ENCODE measurements around the gene SPTLC2.
"Not testable (repeated sequence)": the region's sequence is repeated elsewhere in the genome, so short reads cannot be mapped to it uniquely, and the experiment has no call there.

Gene SPTLC2

DNA sequence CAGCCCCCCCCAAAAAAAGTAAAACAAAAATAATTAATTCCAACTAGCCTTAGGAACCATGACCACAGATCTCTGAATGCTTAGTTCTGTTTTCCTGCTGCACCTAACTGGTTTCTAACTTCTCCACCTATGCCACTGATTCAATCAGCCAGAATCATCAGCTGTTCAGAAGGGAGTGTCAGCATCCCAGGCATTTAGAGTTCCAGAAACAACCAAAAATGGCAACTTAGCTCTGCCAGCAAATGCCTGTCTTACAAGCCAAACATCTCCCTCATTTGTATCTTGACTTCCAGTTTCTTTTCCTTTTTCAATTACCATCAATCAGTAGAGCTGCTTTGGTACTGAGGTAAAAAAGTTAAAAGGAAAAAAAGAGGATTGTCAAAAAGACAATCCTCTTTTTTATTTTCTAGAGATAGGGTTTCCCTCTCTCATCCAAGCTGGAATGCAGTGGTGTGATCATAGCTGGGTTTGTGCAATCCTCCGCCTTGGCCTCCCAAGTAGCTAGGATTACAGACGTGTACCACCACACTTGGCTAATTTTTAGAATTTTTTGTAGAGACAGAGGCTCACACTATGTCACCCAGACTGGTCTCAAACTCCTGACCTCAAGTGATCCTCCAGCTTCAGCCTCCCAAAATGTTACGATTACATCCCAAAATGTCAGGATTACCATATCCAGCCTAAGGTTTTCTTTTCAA is 72.7 kb downstream of the SPTLC2 start:
- TF ChIP-seq, protein P1, sequence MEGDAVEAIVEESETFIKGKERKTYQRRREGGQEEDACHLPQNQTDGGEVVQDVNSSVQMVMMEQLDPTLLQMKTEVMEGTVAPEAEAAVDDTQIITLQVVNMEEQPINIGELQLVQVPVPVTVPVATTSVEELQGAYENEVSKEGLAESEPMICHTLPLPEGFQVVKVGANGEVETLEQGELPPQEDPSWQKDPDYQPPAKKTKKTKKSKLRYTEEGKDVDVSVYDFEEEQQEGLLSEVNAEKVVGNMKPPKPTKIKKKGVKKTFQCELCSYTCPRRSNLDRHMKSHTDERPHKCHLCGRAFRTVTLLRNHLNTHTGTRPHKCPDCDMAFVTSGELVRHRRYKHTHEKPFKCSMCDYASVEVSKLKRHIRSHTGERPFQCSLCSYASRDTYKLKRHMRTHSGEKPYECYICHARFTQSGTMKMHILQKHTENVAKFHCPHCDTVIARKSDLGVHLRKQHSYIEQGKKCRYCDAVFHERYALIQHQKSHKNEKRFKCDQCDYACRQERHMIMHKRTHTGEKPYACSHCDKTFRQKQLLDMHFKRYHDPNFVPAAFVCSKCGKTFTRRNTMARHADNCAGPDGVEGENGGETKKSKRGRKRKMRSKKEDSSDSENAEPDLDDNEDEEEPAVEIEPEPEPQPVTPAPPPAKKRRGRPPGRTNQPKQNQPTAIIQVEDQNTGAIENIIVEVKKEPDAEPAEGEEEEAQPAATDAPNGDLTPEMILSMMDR (IDR thresholded peaks at IDR 0.05; ENCODE audit: low read depth, low read length, missing control alignments): no peak
- DNase-seq (ENCODE audit: extremely low read depth, low read depth): no peak
- no peak overlapping the region for H3K4me3 ChIP-seq (replicated peaks; ENCODE audit: low read depth, low read length)

DNA sequence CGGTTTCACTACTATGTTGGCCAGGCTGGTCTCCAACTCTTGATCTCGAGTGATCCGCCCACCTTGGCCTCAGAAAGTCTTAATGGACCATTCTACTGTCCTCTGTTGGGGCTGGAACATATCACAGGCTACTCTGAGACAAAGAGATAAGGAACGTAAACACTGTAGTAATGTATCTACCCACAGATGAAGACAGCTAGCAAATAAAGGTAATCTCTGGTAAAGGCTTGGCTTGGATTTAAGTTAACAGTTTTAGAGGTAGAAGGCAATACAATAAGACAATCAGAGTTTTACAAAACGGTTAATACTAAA is 73.2 kb downstream of the SPTLC2 start:
- H3K4me3 ChIP-seq (replicated peaks; ENCODE audit: low read depth, low read length): no peak overlapping the region
- no peak for DNase-seq (ENCODE audit: extremely low read depth, low read depth)
- TF ChIP-seq, protein P1 (IDR thresholded peaks at IDR 0.05; ENCODE audit: low read depth, low read length, missing control alignments): no peak

DNA sequence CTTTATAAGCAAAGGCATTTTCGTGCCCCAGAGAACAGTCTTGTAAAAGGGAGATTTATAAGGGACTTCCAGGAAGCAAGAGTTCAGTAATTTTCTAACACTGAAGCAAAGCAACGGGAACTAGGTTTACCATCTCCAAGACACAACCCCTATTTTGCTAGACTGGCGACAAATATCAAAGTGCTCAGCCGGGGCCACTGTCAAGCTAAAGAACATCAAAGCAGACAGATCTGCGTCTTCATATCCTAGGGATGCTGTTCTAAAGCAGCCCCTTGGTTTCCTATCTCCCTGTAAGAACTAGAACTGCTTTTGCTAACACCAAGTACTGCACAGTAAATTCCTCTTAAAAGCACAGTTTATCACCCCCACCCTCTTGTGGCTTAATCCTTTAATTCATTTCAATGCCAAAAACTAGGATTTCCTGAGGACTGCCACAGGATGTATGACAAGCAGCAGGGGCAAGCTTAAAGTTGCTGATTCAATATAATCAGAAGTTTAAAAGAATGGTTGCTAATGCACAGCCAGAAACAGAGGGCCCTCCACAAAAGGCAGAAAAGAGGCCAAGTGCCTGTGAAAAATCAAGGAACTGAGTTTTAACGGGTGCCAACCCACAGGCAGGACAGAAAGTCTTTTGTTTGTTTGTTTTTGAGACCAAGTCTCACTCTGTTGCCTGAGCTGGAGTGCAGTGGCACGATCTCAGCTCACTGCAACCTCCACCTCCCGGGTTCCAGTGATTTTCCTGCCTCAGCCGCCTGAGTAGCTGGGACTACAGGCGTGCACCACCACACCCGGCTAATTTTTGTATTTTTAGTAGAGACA is 73.8 kb downstream of the SPTLC2 start:
- H3K4me3 ChIP-seq (replicated peaks; ENCODE audit: low read depth, low read length): no peak overlapping the region
- no peak for DNase-seq (ENCODE audit: extremely low read depth, low read depth)
- TF ChIP-seq, protein P1 (IDR thresholded peaks at IDR 0.05; ENCODE audit: low read depth, low read length, missing control alignments): no peak

DNA sequence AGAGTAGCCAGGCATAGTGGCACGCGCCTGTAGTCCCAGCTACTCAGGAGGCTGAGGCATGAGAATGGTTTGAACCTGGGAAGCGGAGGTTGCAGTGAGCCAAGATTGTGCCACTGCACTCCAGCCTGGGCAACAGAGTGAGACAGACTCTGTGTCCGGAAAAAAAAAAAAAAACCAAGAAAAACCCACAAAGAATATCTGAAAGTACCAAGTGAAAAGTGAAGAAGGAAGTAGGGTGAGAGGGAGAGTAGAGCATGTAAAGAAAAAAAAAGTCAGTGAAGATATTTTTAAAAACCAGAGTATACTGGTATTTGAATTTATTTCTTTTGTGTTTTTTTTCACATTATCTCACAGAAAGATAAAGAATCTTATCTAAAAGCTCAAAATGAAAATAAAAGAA is 74.5 kb downstream of the SPTLC2 start:
- TF ChIP-seq, protein P1 (IDR thresholded peaks at IDR 0.05; ENCODE audit: low read depth, low read length, missing control alignments): no peak
- no peak overlapping the region for H3K4me3 ChIP-seq (replicated peaks; ENCODE audit: low read depth, low read length)
- no peak for DNase-seq (ENCODE audit: extremely low read depth, low read depth)

DNA sequence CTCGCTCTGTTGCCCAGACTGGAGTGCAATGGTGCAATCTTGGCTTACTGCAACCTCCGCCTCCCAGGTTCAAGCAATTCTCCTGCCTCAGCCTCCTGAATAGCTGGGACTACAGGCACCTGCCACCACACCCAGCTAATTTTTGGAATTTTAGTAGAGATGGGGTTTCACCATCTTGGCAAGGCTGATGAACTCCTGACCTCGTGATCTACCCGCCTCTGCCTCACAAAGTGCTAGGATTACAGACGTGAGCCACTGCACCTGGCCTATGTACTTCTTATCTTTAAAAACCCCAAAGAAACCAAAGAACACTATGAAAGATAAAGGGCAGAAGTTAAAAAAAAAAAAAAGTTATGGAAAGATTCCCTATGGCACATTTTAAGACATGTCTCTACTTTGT is 79.5 kb downstream of the SPTLC2 start:
- not testable (repeated sequence) for DNase-seq (ENCODE audit: extremely low read depth, low read depth); H3K4me3 ChIP-seq (replicated peaks; ENCODE audit: low read depth, low read length)

DNA sequence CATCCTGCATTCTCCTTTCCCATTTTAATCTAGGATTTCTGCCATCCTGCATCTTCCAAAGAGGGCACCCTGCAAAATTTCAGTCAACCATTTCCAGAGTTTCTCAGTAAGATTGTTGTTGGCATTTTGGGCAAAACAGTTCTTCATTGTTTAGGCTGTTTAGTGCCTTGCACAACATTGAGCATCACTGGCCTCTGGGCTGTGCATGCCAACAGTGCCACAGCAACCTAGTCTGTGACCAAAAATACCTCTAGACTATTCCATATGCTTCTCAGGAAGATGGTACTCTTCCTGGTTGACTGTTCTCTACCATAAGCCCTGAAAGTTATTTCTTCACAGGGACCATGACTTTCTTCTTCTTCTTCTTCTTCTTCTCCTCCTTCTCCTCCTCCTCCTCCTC is 85.4 kb downstream of the SPTLC2 start:
- no peak for DNase-seq (ENCODE audit: extremely low read depth, low read depth)
- H3K4me3 ChIP-seq (replicated peaks; ENCODE audit: low read depth, low read length): no peak overlapping the region
- TF ChIP-seq, protein P1 (IDR thresholded peaks at IDR 0.05; ENCODE audit: low read depth, low read length, missing control alignments): no peak

DNA sequence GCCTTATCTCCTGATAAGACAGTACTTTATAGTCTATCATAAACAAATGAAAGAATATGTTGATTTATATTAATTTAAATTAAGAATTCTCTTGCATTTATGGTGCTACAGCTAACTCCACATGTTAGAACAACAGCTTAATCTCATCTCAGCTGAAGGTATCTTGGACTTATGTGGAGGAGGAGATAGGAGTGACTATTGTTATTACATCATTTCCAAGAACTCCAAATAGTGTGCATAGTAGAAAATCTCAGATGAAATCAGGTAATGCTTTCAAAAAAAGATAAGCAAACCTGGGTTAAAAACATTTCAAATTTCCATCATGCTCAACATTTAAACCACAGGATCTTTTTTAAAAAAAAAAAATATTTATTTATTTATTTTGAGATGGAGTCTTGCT is 86.5 kb downstream of the SPTLC2 start:
- no peak overlapping the region for H3K4me3 ChIP-seq (replicated peaks; ENCODE audit: low read depth, low read length)
- no peak for DNase-seq (ENCODE audit: extremely low read depth, low read depth)
- TF ChIP-seq, protein P1 (IDR thresholded peaks at IDR 0.05; ENCODE audit: low read depth, low read length, missing control alignments): no peak
